Airway epithelial cell (primary cell): ENCODE results near the gene INPP5A. TPM values are rescaled to one million over a fixed set of nuclear protein-coding genes. Genes with fewer than 3 reads are reported as not detected.

Experiments
- total RNA-seq: library from RNA; depleted of rRNA; stranded (reverse); fragments of >200 nt; gene quantifications from 2 replicates; pipeline ENCODE4 v1.2.3, GENCODE V29; 2015

Gene INPP5A, protein sequence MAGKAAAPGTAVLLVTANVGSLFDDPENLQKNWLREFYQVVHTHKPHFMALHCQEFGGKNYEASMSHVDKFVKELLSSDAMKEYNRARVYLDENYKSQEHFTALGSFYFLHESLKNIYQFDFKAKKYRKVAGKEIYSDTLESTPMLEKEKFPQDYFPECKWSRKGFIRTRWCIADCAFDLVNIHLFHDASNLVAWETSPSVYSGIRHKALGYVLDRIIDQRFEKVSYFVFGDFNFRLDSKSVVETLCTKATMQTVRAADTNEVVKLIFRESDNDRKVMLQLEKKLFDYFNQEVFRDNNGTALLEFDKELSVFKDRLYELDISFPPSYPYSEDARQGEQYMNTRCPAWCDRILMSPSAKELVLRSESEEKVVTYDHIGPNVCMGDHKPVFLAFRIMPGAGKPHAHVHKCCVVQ
- total RNA-seq: 20.7 and 24.0 TPM in 2 replicates

GRCh38 chr10:132537684-132538001 is at the start of gene INPP5A:
INPP5A (plus strand) TSS chr10:132537787; CDS start chr10:132538097, 310 bp downstream.

GRCh38 chr10:132785723-132786475 is 248.3 kb downstream of the INPP5A start, which contains the start of gene NKX6-2:
NKX6-2 (minus strand) TSS chr10:132786147; CDS start chr10:132785948, 199 bp downstream.

Other genes with a start within 250 kb of the INPP5A start
- gene STK32C, start 229.8 kb upstream of the INPP5A start, total RNA-seq: 5.9 and 7.7 TPM in 2 replicates
- gene LRRC27, start 205.6 kb upstream of the INPP5A start, total RNA-seq: 2.8 and 6.5 TPM in 2 replicates
- gene PWWP2B, start 140.6 kb upstream of the INPP5A start, total RNA-seq: 27.5 and 30.3 TPM in 2 replicates
- gene NKX6-2, start 248.4 kb downstream of the INPP5A start, total RNA-seq: not detected in 2 replicates